GM12878 (cell line): Measurements from ENCODE around the gene SLC35G2. TPM values are rescaled to one million over a fixed set of nuclear protein-coding genes. Genes with fewer than 3 reads are reported as not detected.

ENCODE experiments used
- ATAC-seq: fragments of 200-7000 bp; cut with Tn5 transposase; 3 replicates; pipeline ENCODE4 v1.9.1; 2020; ENCODE audit warnings: mild to moderate bottlenecking, moderate library complexity
- BruUV-seq: library from RNA; stranded (reverse); fragments of 400-500 nt; replicated peaks from 2 replicates; lab custom pipeline; 2021; lab: Mats Ljungman, UMichigan
- CTCF ChIA-PET: fragments of 300-600 bp; sonication (Branson Sonifier 250); formaldehyde crosslinking; extraction: SDS; loops from one replicate; lab custom pipeline; 2021; ENCODE audit warnings: inconsistent platforms; lab: Yijun Ruan, JAX
- POLR2A ChIA-PET: fragments of 350-600 bp; formaldehyde crosslinking; extraction: SDS; loops from one replicate; lab custom pipeline; 2021; ENCODE audit warnings: inconsistent platforms; lab: Charles Lee
- RAD21 ChIA-PET: fragments of 300-600 bp; sonication (Branson Sonifier 250); formaldehyde crosslinking; loops from one replicate; lab custom pipeline; 2023; ENCODE audit warnings: antibody characterized with exemption; ENCODE audit not compliant: unreplicated experiment; lab: Charles Lee
- SMC1A ChIA-PET: fragments of 300-600 bp; sonication (Branson Sonifier 250); formaldehyde crosslinking; loops from one replicate; lab custom pipeline; 2023; ENCODE audit not compliant: unreplicated experiment, uncharacterized antibody; lab: Charles Lee
- DNase-seq: peaks from one replicate; pipeline ENCODE4 v3.0.0-alpha.2; 2011; ENCODE audit warnings: low read depth, low spot score
- FAIRE-seq: peaks from 3 replicates; lab custom pipeline; 2011; peaks lifted over from hg19 to GRCh38; lab: Jason Lieb, UNC
- H2AFZ ChIP-seq: 2 replicates; pipeline ENCODE4 v1.6.0; 2011; ENCODE audit warnings: low read depth, low read length, control low read depth; ENCODE audit not compliant: control insufficient read depth
- H3K27ac ChIP-seq: 2 replicates; pipeline ENCODE4 v1.5.1; 2011; ENCODE audit warnings: control low read depth; ENCODE audit not compliant: control insufficient read depth, insufficient read depth
- H3K27me3 ChIP-seq, 2 experiments: replicated peaks in 1 of 2; 2 replicates each; pipeline versions ENCODE4 v1.6.0 to v1.6.1; 2011; ENCODE audit warnings: low read length in 1 of 2; ENCODE audit not compliant: control insufficient read depth in 2 of 2, insufficient read depth in 2 of 2
- H3K36me3 ChIP-seq, 2 experiments: 2 replicates each; pipeline ENCODE4 v1.5.1; 2011; ENCODE audit warnings: low read length in 1 of 2; ENCODE audit not compliant: control insufficient read depth in 2 of 2, insufficient read depth in 2 of 2
- H3K4me1 ChIP-seq: 2 replicates; pipeline ENCODE4 v1.6.1; 2011; ENCODE audit warnings: mild to moderate bottlenecking, low read length, moderate library complexity, mixed read lengths; ENCODE audit not compliant: control insufficient read depth, insufficient read depth
- H3K4me2 ChIP-seq: 2 replicates; pipeline ENCODE4 v1.6.0; 2011; ENCODE audit warnings: control low read depth; ENCODE audit not compliant: control insufficient read depth, insufficient read depth
- H3K4me3 ChIP-seq: fragments of 200-600 bp; sonication (generic); 2 replicates; pipeline ENCODE4 v1.5.1; 2016
- H3K79me2 ChIP-seq: 2 replicates; pipeline ENCODE4 v1.6.0; 2011; ENCODE audit warnings: low read length; ENCODE audit not compliant: control insufficient read depth, insufficient read depth
- H3K9ac ChIP-seq: 2 replicates; pipeline ENCODE4 v1.8.0; 2011; ENCODE audit warnings: low read length, control low read depth, mixed read lengths; ENCODE audit not compliant: control insufficient read depth, insufficient read depth
- H3K9me3 ChIP-seq: replicated peaks from 3 replicates; pipeline ENCODE4 v1.5.1; 2011; ENCODE audit warnings: mild to moderate bottlenecking, low read length; ENCODE audit not compliant: control insufficient read depth, insufficient read depth
- H4K20me1 ChIP-seq: 2 replicates; pipeline ENCODE4 v1.6.0; 2011; ENCODE audit not compliant: control insufficient read depth, insufficient read depth
- BHLHE40 ChIP-seq, 2 experiments: fragments of 450-650 bp in 1 of 2; IDR thresholded peaks; 2 replicates each; pipeline ENCODE4 v1.6.1; 2011 to 2017; ENCODE audit warnings: low read depth in 2 of 2, borderline replicate concordance in 1 of 2, improper control_type of control experiment in 1 of 2, low read length in 1 of 2, mild to moderate bottlenecking in 1 of 2
- EP300 ChIP-seq, 2 experiments: fragments of 150-350 bp in 1 of 2; IDR thresholded peaks; 2 replicates each; pipeline ENCODE4 v1.6.1; 2011 to 2012; ENCODE audit warnings: low read depth in 2 of 2, low read length in 2 of 2, borderline replicate concordance in 1 of 2, improper control_type of control experiment in 1 of 2, inconsistent platforms in 1 of 2; ENCODE audit not compliant: control insufficient read depth in 1 of 2
- RAD51 ChIP-seq: fragments of 450-650 bp; IDR thresholded peaks from 2 replicates; pipeline ENCODE4 v1.6.1; 2016; ENCODE audit warnings: moderate library complexity, mild to moderate bottlenecking, inconsistent platforms
- RFX5 ChIP-seq: IDR thresholded peaks from 2 replicates; pipeline ENCODE4 v1.6.1; 2011; ENCODE audit warnings: low read depth, low read length, improper control_type of control experiment
- USF1 ChIP-seq: IDR thresholded peaks from 2 replicates; pipeline ENCODE4 v1.6.1; 2011; ENCODE audit warnings: borderline replicate concordance, low read depth, mild to moderate bottlenecking, moderate library complexity, mixed read lengths, low read length; ENCODE audit not compliant: insufficient read depth; ENCODE audit errors: extremely low read length
- WGBS: methylation state at CpG from one replicate; pipeline ENCODE4 v1.1.6; 2016; ENCODE audit warnings: low lambda C conversion rate; ENCODE audit not compliant: insufficient replicate concordance, insufficient coverage; ENCODE audit errors: missing lambda C conversion rate; 5-methylcytosine and 5-hydroxymethylcytosine counted together
- in situ Hi-C: fragments of 300-500 bp; cut with MboI; formaldehyde crosslinking; loops from 9 replicates; pipeline ENCODE4 v1.14.3; 2018; ENCODE audit warnings: mixed read lengths
- intact Hi-C: fragments of 100-400 bp; cut with micrococcal nuclease; formaldehyde crosslinking; loops from one replicate; pipeline ENCODE4 v1.14.2; 2022; ENCODE audit not compliant: unreplicated experiment
- polyA plus RNA-seq, 11 experiments: library from polyadenylated mRNA; depleted of rRNA in 4 of 11; unstranded in 6 of 11; stranded (reverse) in 5 of 11; fragments of >200 nt; fragmentation: Nextera tagmentation in 4 of 11; fragmentation: Illumina TruSeq in 1 of 11; extraction: Ambion mirVana in 4 of 11; extraction: Trizol in 1 of 11; gene quantifications; 1 replicate in 1 of 11; 2 replicates in 10 of 11; pipeline versions ENCODE4 v1.2.1 to v1.2.3, GENCODE V29; 2011 to 2016; ENCODE audit warnings: inconsistent platforms in 2 of 11, missing spikeins in 2 of 11, low read depth in 1 of 11
- total RNA-seq, 4 experiments: library from RNA; depleted of rRNA in 3 of 4; stranded (reverse); fragments of >200 nt in 3 of 4; fragmentation: Illumina TruSeq in 1 of 4; extraction: Trizol in 1 of 4; gene quantifications; 2 replicates each; pipeline versions ENCODE4 v1.2.1 to v1.2.3, GENCODE V29; 2013 to 2021

SLC35G2 gene
- total and polyA plus RNA-seq, 10 of the 15 experiments (the other 5 are each of a cell fraction or from before 2014, with no cell fraction given) = 0.11 to 1.9 (median 0.27) TPM

GRCh38 chr3:136787349-136787748, 31.6 kb upstream of the SLC35G2 start:
- Histone ChIP-seq H3K79me2 (no peaks in the 10 kb centered on the region), H3K36me3 (no peaks in the 10 kb centered on the region), H3K4me2 (no peak overlapping the region), H3K9ac (no peak overlapping the region), H3K9me3 (no peaks in the 10 kb centered on the region), H3K4me3 (no peak overlapping the region), H3K27ac (no peak overlapping the region), H3K4me1 (no peaks in the 10 kb centered on the region; the same call in 1 of the 2 replicates), H3K27me3 (no peaks in the 10 kb centered on the region; a peak in 1 of 4 replicates), H2AFZ (peak overlapping the region; percentile 29), H4K20me1 (no peaks in the 10 kb centered on the region)
- ChIA-PET CTCF (interaction anchor here (0.9 to 1.9 kb wide), 4 partner anchors 15 to 537 kb away, joined by 3 to 8 read pairs (median 6); partner anchors contain the start of genes PCCB and STAG1), POLR2A (interaction anchor here (1.1 kb wide), 1 partner anchor 18 kb away, joined by 5 read pairs; no protein-coding TSS in a partner anchor), SMC1A (interaction anchor here (0.8 to 1.6 kb wide), 7 partner anchors 15 to 227 kb away, joined by 3 to 6 read pairs (median 4); partner anchors contain the start of genes NCK1 and STAG1), RAD21 (interaction anchor here (1.0 to 2.1 kb wide), 5 partner anchors 15 to 226 kb away, joined by 3 to 10 read pairs (median 7); partner anchors contain the start of genes NCK1 and STAG1)
- TF ChIP-seq RFX5 (no peak), EP300 (IDR thresholded peaks at IDR 0.05; ENCODE audit: borderline replicate concordance in 1 of 2, control insufficient read depth in 1 of 2, low read depth in 2 of 2, low read length in 2 of 2) (0 out of 4 replicates have a peak, but pooled peaks of 1 of the 2 experiments have one; percentile 19), BHLHE40 (IDR thresholded peaks at IDR 0.05; ENCODE audit: borderline replicate concordance in 1 of 2, low read depth in 2 of 2, low read length in 1 of 2) (peak; percentile 18 to 39; a peak in 1 of 4 replicates), USF1 (peak; percentile 71), RAD51 (peak; percentile 65; the same call in 1 of the 2 replicates)
- WGBS = 40% methylated on average over 2 of the region's 2 CpGs
- intact Hi-C loops (no loop called here), in situ Hi-C loops (no loop called here)
- ATAC-seq = peak; percentile 88
- no TSS peak for BruUV-seq
- FAIRE-seq = peak; percentile 49
- no peak for DNase-seq
